Measurements from ENCODE around the gene LSAMP. TPM values are rescaled to one million over a fixed set of nuclear protein-coding genes. Genes with fewer than 3 reads are reported as not detected.

Gene LSAMP
- total and polyA plus RNA-seq, 9 of the 15 experiments (the other 6 are each of a cell fraction or from before 2014, with no cell fraction given): 0.09 to 0.11 TPM; not detected in 7

GRCh38 chr3:115804200-115804599, 641.1 kb downstream of the LSAMP start:
- ATAC-seq (no peak), FAIRE-seq (no peak), DNase-seq (ENCODE audit: extremely low read depth in 1 of 4, low spot score in 3 of 4) (no peak)
- no peak overlapping the region for H3K9ac ChIP-seq (ENCODE audit: insufficient read depth in 1 of 2, low read depth in 2 of 2, low read length in 2 of 2)
- no peaks in the 10 kb centered on the region for H3K9me3 ChIP-seq (replicated peaks; ENCODE audit: control insufficient read depth, insufficient read depth, low read depth, low read length)
- H4K20me1 ChIP-seq (replicated peaks; ENCODE audit: control insufficient read depth, insufficient read depth, low read length): no peaks in the 10 kb centered on the region
- no peaks in the 10 kb centered on the region for H3K79me2 ChIP-seq (ENCODE audit: control insufficient read depth, insufficient read depth, low read length)
- H2AFZ ChIP-seq (ENCODE audit: low read depth, low read length): no peak overlapping the region
- WGBS (ENCODE audit: insufficient coverage, low coverage, missing lambda C conversion rate): 15% methylated on average over 2 of the region's 2 CpGs
- BruUV-seq (replicated peaks): no TSS peak
- H3K27ac ChIP-seq (ENCODE audit: extremely low read depth, low read depth, low read length): no peak overlapping the region
- H3K36me3 ChIP-seq (ENCODE audit: control insufficient read depth, insufficient read depth, low read length): no peaks in the 10 kb centered on the region
- TF ChIP-seq THRB (CRISPR knock-in tag; conservative IDR thresholded peaks at IDR 0.05) (no peak), TAF7 (tag; IDR thresholded peaks at IDR 0.05) (no peak)
- TF ChIP-seq, protein P1, sequence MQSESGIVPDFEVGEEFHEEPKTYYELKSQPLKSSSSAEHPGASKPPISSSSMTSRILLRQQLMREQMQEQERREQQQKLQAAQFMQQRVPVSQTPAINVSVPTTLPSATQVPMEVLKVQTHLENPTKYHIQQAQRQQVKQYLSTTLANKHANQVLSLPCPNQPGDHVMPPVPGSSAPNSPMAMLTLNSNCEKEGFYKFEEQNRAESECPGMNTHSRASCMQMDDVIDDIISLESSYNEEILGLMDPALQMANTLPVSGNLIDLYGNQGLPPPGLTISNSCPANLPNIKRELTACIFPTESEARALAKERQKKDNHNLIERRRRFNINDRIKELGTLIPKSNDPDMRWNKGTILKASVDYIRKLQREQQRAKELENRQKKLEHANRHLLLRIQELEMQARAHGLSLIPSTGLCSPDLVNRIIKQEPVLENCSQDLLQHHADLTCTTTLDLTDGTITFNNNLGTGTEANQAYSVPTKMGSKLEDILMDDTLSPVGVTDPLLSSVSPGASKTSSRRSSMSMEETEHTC (IDR thresholded peaks at IDR 0.05): no peak
- intact Hi-C loops (cut with micrococcal nuclease): no loop called here
- no peaks in the 10 kb centered on the region; a peak in 1 of 5 replicates for H3K27me3 ChIP-seq (ENCODE audit: control insufficient read depth in 2 of 2, insufficient read depth in 2 of 2, low read length in 2 of 2)
- H3K4me1 ChIP-seq (replicated peaks in 1 of 2; ENCODE audit: control insufficient read depth in 2 of 2, insufficient read depth in 2 of 2, low read length in 2 of 2): no peaks in the 10 kb centered on the region
- no peak overlapping the region for H3K4me2 ChIP-seq (ENCODE audit: insufficient read depth, low read length)
- H3K4me3 ChIP-seq: no peak overlapping the region
- in situ Hi-C loops (cut with MboI): no loop called here
- ChIA-PET POLR2A (no interaction called here), CTCF (ENCODE audit: low intra/inter-chr PET ratio) (no interaction called here)
- no peaks in the 10 kb centered on the region for H3K9me1 ChIP-seq (ENCODE audit: control insufficient read depth, insufficient read depth, low read length)

DNA sequence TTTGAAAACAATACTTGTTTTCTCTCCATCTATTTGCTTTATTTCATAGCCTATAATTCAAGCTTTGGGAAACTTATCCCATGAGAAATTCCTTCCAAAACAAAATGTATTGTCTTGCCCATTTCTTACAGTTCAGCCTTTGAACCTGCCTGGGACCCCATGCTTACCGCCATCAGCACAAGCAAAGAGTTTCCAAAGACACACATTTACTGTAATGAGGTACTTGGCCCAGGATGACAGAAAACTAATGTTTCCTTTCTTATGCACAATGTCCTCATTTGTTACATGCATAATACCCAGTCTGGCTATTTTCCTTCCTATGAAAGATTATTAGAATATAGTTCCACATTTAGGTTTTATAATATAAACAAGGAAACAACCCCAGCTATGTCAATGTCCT, 641.6 kb downstream of the LSAMP start:
- DNase-seq (ENCODE audit: extremely low read depth in 1 of 4, low spot score in 3 of 4) (no peak), ATAC-seq (no peak), FAIRE-seq (no peak)
- in situ Hi-C loops (cut with MboI) (no loop called here), intact Hi-C loops (cut with micrococcal nuclease) (no loop called here)
- Histone ChIP-seq H3K4me1 (replicated peaks in 1 of 2; ENCODE audit: control insufficient read depth in 2 of 2, insufficient read depth in 2 of 2, low read length in 2 of 2) (no peaks in the 10 kb centered on the region), H3K9me1 (ENCODE audit: control insufficient read depth, insufficient read depth, low read length) (no peaks in the 10 kb centered on the region), H4K20me1 (replicated peaks; ENCODE audit: control insufficient read depth, insufficient read depth, low read length) (no peaks in the 10 kb centered on the region), H3K27me3 (ENCODE audit: control insufficient read depth in 2 of 2, insufficient read depth in 2 of 2, low read length in 2 of 2) (no peaks in the 10 kb centered on the region), H3K4me3 (no peak overlapping the region), H3K4me2 (ENCODE audit: insufficient read depth, low read length) (no peak overlapping the region), H3K79me2 (ENCODE audit: control insufficient read depth, insufficient read depth, low read length) (no peaks in the 10 kb centered on the region), H2AFZ (ENCODE audit: low read depth, low read length) (no peak overlapping the region), H3K27ac (ENCODE audit: extremely low read depth, low read depth, low read length) (no peak overlapping the region), H3K9ac (ENCODE audit: insufficient read depth in 1 of 2, low read depth in 2 of 2, low read length in 2 of 2) (no peak overlapping the region), H3K9me3 (replicated peaks; ENCODE audit: control insufficient read depth, insufficient read depth, low read depth, low read length) (no peaks in the 10 kb centered on the region), H3K36me3 (ENCODE audit: control insufficient read depth, insufficient read depth, low read length) (no peaks in the 10 kb centered on the region)
- no peak for TF ChIP-seq FOXA1 (IDR thresholded peaks at IDR 0.05; ENCODE audit: borderline replicate concordance)
- no peak for TF ChIP-seq RAD51 (IDR thresholded peaks at IDR 0.05; ENCODE audit: borderline replicate concordance, low read depth)
- TF ChIP-seq NFE2L1 (tag; IDR thresholded peaks at IDR 0.05; ENCODE audit: borderline replicate concordance, low read depth): no peak
- no peak for TF ChIP-seq MAFF (IDR thresholded peaks at IDR 0.05; ENCODE audit: low read length)
- TF ChIP-seq ZKSCAN8 (CRISPR knock-in tag; IDR thresholded peaks at IDR 0.05): no peak
- TF ChIP-seq TAF15 (IDR thresholded peaks at IDR 0.05; ENCODE audit: low read depth, low read length): no peak
- 8% methylated on average over 1 of the region's 1 CpG for WGBS (ENCODE audit: insufficient coverage, low coverage, missing lambda C conversion rate)
- BruUV-seq (replicated peaks): no TSS peak
- ChIA-PET CTCF (ENCODE audit: low intra/inter-chr PET ratio) (no interaction called here), POLR2A (no interaction called here)
